Common myeloid progenitor, CD34-positive (primary cell): ENCODE measurements around the gene DHRS3.
"Not testable (repeated sequence)": the region's sequence is repeated elsewhere in the genome, so short reads cannot be mapped to it uniquely, and the experiment has no call there.

Experiments used
- CTCF ChIA-PET: fragments of 350-600 bp; sonication (Branson Sonifier 250); formaldehyde crosslinking; loops from one replicate; lab custom pipeline; 2021; ENCODE audit warnings: antibody characterized with exemption; lab: Charles Lee
- POLR2A ChIA-PET: fragments of 350-600 bp; sonication (Branson Sonifier 250); formaldehyde crosslinking; loops from one replicate; lab custom pipeline; 2021; ENCODE audit warnings: antibody characterized with exemption; lab: Charles Lee
- DNase-seq, 3 donors: peaks; one replicate each; pipeline versions ENCODE4 v3.0.0 to v3.0.0-alpha.2; 2013
- H3K27ac ChIP-seq, 2 experiments: 1 replicate in 1 of 2; 2 replicates in 1 of 2; pipeline ENCODE4 v1.7.0; 2013; ENCODE audit warnings: inconsistent platforms in 2 of 2, low read length in 2 of 2, mild to moderate bottlenecking in 2 of 2, low read depth in 1 of 2, moderate library complexity in 1 of 2; ENCODE audit not compliant: severe bottlenecking in 2 of 2, insufficient read depth in 1 of 2, poor library complexity in 1 of 2
- H3K27me3 ChIP-seq, 5 experiments: replicated peaks in 2 of 5; 1 replicate in 3 of 5; 2 replicates in 2 of 5; pipeline versions ENCODE4 v1.6.1 to v1.7.0; 2013; ENCODE audit warnings: low read length in 4 of 5, mild to moderate bottlenecking in 2 of 5, moderate library complexity in 2 of 5, inconsistent platforms in 1 of 5; ENCODE audit not compliant: insufficient read depth in 5 of 5, control insufficient read depth in 4 of 5
- H3K36me3 ChIP-seq, 4 experiments: 1 replicate in 2 of 4; 2 replicates in 2 of 4; pipeline versions ENCODE4 v1.6.1 to v1.7.0; 2013; ENCODE audit warnings: low read length in 3 of 4, control low read depth in 1 of 4, mild to moderate bottlenecking in 1 of 4; ENCODE audit not compliant: control insufficient read depth in 4 of 4, insufficient read depth in 4 of 4
- H3K4me1 ChIP-seq, 4 experiments: 1 replicate in 3 of 4; 2 replicates in 1 of 4; pipeline versions ENCODE4 v1.6.1 to v1.7.1; 2013; ENCODE audit warnings: low read length in 3 of 4, mild to moderate bottlenecking in 3 of 4, control low read depth in 1 of 4, inconsistent platforms in 1 of 4, moderate library complexity in 1 of 4; ENCODE audit not compliant: control insufficient read depth in 4 of 4, insufficient read depth in 4 of 4; ENCODE audit errors: control extremely low read depth in 1 of 4
- H3K4me3 ChIP-seq, 7 experiments: 1 replicate in 4 of 7; 2 replicates in 3 of 7; pipeline versions ENCODE4 v1.5.1 to v1.7.0; 2013; ENCODE audit warnings: mild to moderate bottlenecking in 7 of 7, low read length in 6 of 7, moderate library complexity in 6 of 7, inconsistent platforms in 2 of 7, low read depth in 2 of 7, control low read depth in 1 of 7; ENCODE audit not compliant: insufficient read depth in 4 of 7, control insufficient read depth in 1 of 7; ENCODE audit errors: extremely low read depth in 1 of 7
- H3K9me3 ChIP-seq, 5 experiments: 1 replicate in 4 of 5; 2 replicates in 1 of 5; pipeline versions ENCODE4 v1.6.1 to v1.7.1; 2013; ENCODE audit warnings: low read length in 4 of 5, mild to moderate bottlenecking in 2 of 5, inconsistent platforms in 1 of 5, low read depth in 1 of 5, moderate library complexity in 1 of 5; ENCODE audit not compliant: control insufficient read depth in 4 of 5, insufficient read depth in 2 of 5; ENCODE audit errors: control extremely low read depth in 1 of 5
- WGBS: methylation state at CpG from one replicate; pipeline ENCODE4 v1.1.5; 2013; ENCODE audit not compliant: insufficient coverage; 5-methylcytosine and 5-hydroxymethylcytosine counted together

Gene DHRS3

GRCh38 chr1:12657885-12658512 is 40.0 kb upstream of the DHRS3 start:
- 95% methylated on average over 9 of the region's 9 CpGs for WGBS
- POLR2A ChIA-PET, DNase-seq, H3K4me1 ChIP-seq, H3K36me3 ChIP-seq, H3K27me3 ChIP-seq, H3K27ac ChIP-seq, H3K9me3 ChIP-seq, H3K4me3 ChIP-seq: not testable (repeated sequence)
- CTCF ChIA-PET: interaction anchor here (0.9 to 8.9 kb wide), 12 partner anchors 8 to 533 kb away, joined by 3 to 86 read pairs (median 4); no protein-coding TSS in a partner anchor

- Histone ChIP-seq H3K27me3 (peaks cover 0 to 6% (median 0%) of the 10 kb centered on the region in 5 experiments), H3K36me3 (no peaks in the 10 kb centered on the region), H3K27ac (no peak overlapping the region), H3K9me3 (no peaks in the 10 kb centered on the region), H3K4me1 (no peaks in the 10 kb centered on the region), H3K4me3 (no peak overlapping the region)
- 93% methylated on average over 12 of the region's 13 CpGs for WGBS
- ChIA-PET POLR2A (no interaction called here), CTCF (interaction anchor here (0.6 to 8.9 kb wide), 4 partner anchors 12 to 389 kb away, joined by 3 to 86 read pairs (median 4); no protein-coding TSS in a partner anchor)
- DNase-seq: no peak
These were observed 39.3 kb upstream of the DHRS3 start for GRCh38 chr1:12657060-12657884.

- POLR2A ChIA-PET: interaction anchor here (0.6 kb wide), 1 partner anchor 1239 kb away, joined by 3 read pairs; no protein-coding TSS in a partner anchor
- no peak for DNase-seq
- no peaks in the 10 kb centered on the region for H3K36me3 ChIP-seq
- WGBS: 100% methylated on average over 3 of the region's 4 CpGs
- CTCF ChIA-PET: interaction anchor here (0.6 to 8.9 kb wide), 5 partner anchors 13 to 389 kb away, joined by 3 to 86 read pairs (median 3); no protein-coding TSS in a partner anchor
- peaks cover 0 to 6% (median 0%) of the 10 kb centered on the region in 5 experiments for H3K27me3 ChIP-seq
- no peak overlapping the region for H3K27ac ChIP-seq
- H3K9me3 ChIP-seq: no peaks in the 10 kb centered on the region
- H3K4me1 ChIP-seq: no peaks in the 10 kb centered on the region
- H3K4me3 ChIP-seq: no peak overlapping the region
These were observed 38.6 kb upstream of the DHRS3 start for GRCh38 chr1:12656575-12656974.

GRCh38 chr1:12654657-12655056 is 36.6 kb upstream of the DHRS3 start:
- H3K36me3 ChIP-seq: no peaks in the 10 kb centered on the region
- H3K4me3 ChIP-seq: no peak overlapping the region
- H3K4me1 ChIP-seq: no peaks in the 10 kb centered on the region
- ChIA-PET POLR2A (no interaction called here), CTCF (interaction anchor here (8.9 kb wide), 1 partner anchor 342 kb away, joined by 86 read pairs; no protein-coding TSS in a partner anchor)
- no peaks in the 10 kb centered on the region for H3K9me3 ChIP-seq
- peaks cover 0 to 6% (median 0%) of the 10 kb centered on the region in 5 experiments for H3K27me3 ChIP-seq
- H3K27ac ChIP-seq: no peak overlapping the region
- DNase-seq: no peak
- 95% methylated on average over 8 of the region's 8 CpGs for WGBS

- H3K27me3 ChIP-seq: peaks cover 0 to 7% (median 0%) of the 10 kb centered on the region in 5 experiments
- POLR2A ChIA-PET: no interaction called here
- H3K4me3 ChIP-seq: no peak overlapping the region
- WGBS: 85% methylated on average over 2 of the region's 4 CpGs
- H3K9me3 ChIP-seq: no peaks in the 10 kb centered on the region
- no peaks in the 10 kb centered on the region for H3K4me1 ChIP-seq
- CTCF ChIA-PET: no interaction called here
- H3K36me3 ChIP-seq: no peaks in the 10 kb centered on the region
- DNase-seq: no peak
- no peak overlapping the region for H3K27ac ChIP-seq
These were observed 36.1 kb upstream of the DHRS3 start for GRCh38 chr1:12654004-12654567.

GRCh38 chr1:12649971-12650421 is 32.0 kb upstream of the DHRS3 start:
- H3K9me3 ChIP-seq: no peaks in the 10 kb centered on the region
- no peak for DNase-seq
- no peak overlapping the region for H3K27ac ChIP-seq
- ChIA-PET CTCF (interaction anchor here (3.3 kb wide), 1 partner anchor 9 kb away, joined by 21 read pairs; no protein-coding TSS in a partner anchor), POLR2A (no interaction called here)
- no peak overlapping the region for H3K4me3 ChIP-seq
- H3K4me1 ChIP-seq: no peaks in the 10 kb centered on the region
- H3K27me3 ChIP-seq: peaks cover 0 to 5% (median 0%) of the 10 kb centered on the region in 5 experiments
- WGBS: no CpG with 5 or more reads among the region's 5 CpGs
- no peaks in the 10 kb centered on the region for H3K36me3 ChIP-seq
